Testis (tissue), 3 donors: ENCODE data around the gene URGCP. TPM values are rescaled to one million over a fixed set of nuclear protein-coding genes. Genes with fewer than 3 reads are reported as not detected.

Experiments
- polyA plus RNA-seq: library from polyadenylated mRNA; stranded (reverse); fragments of 350-450 nt; fragmentation: Illumina TruSeq; extraction: RNeasy Lipid Tissue Mini Kit (QIAGEN cat#74804); gene quantifications from one replicate; pipeline ENCODE4 v1.2.3, GENCODE V29; 2014; ENCODE audit warnings: low read depth, low replicate concordance; ENCODE audit not compliant: insufficient read depth
- small RNA-seq, 2 donors: library from RNA; depleted of rRNA; stranded (forward); fragments of <200 nt; gene quantifications; one replicate each; pipeline ENCODE3, GENCODE V24; 2016
- total RNA-seq, 2 donors: library from RNA; depleted of rRNA; stranded (reverse); fragments of >200 nt; gene quantifications; one replicate each; pipeline ENCODE4 v1.2.3, GENCODE V29; 2016

Gene URGCP
- total and polyA plus RNA-seq, 3 donors from 2014 or later = 20.1 to 33.0 (median 24.9) TPM

Small RNA genes within 50 kb of the gene (small RNA-seq; reads per million reads assigned to genes)
- gene MRPS24 = 0 to 0.18 reads per million in 2 donors

Other genes with a start within 250 kb of the URGCP start
- gene COA1, start 177.1 kb downstream of the URGCP start, total RNA-seq = 10 to 100 TPM; 75.7 to 80.5 TPM
- gene COA1, start 177.1 kb downstream of the URGCP start, polyA plus RNA-seq = 36.4 TPM
- gene BLVRA, start 147.9 kb downstream of the URGCP start, total RNA-seq = 10 to 100 TPM; 16.8 to 20.2 TPM
- 33.7 TPM for gene BLVRA, start 147.9 kb downstream of the URGCP start, polyA plus RNA-seq
- gene MRPS24, start 37.1 kb downstream of the URGCP start, total RNA-seq = 10 to 100 TPM; 71.1 to 80.8 TPM
- 115 TPM for gene MRPS24, start 37.1 kb downstream of the URGCP start, polyA plus RNA-seq
- 10 to 100 TPM; 15.8 to 18.3 TPM for gene UBE2D4, start 19.8 kb upstream of the URGCP start, total RNA-seq
- 18.6 TPM for gene UBE2D4, start 19.8 kb upstream of the URGCP start, polyA plus RNA-seq
- 1 to 10 TPM; 2.7 to 7.3 TPM for gene SPDYE1, start 91.3 kb upstream of the URGCP start, total RNA-seq
- 8.3 TPM for gene SPDYE1, start 91.3 kb upstream of the URGCP start, polyA plus RNA-seq
- 10 to 100 TPM; 61.4 to 72.7 TPM for gene DBNL, start 138.1 kb upstream of the URGCP start, total RNA-seq
- gene DBNL, start 138.1 kb upstream of the URGCP start, polyA plus RNA-seq = 50.0 TPM
- gene PGAM2, start 159.0 kb upstream of the URGCP start, total RNA-seq = 100 to 1,000 TPM in 1 of 2 donors, 10 to 100 TPM in 1; 85.1 to 139 TPM
- gene PGAM2, start 159.0 kb upstream of the URGCP start, polyA plus RNA-seq = 298 TPM
- gene POLM, start 175.9 kb upstream of the URGCP start, total RNA-seq = 10 to 100 TPM; 43.4 to 63.7 TPM
- gene POLM, start 175.9 kb upstream of the URGCP start, polyA plus RNA-seq = 11.7 TPM
- gene AEBP1, start 197.7 kb upstream of the URGCP start, total RNA-seq = 100 to 1,000 TPM in 1 of 2 donors, 10 to 100 TPM in 1; 74.5 to 102 TPM
- gene AEBP1, start 197.7 kb upstream of the URGCP start, polyA plus RNA-seq = 168 TPM
- gene POLD2, start 217.0 kb upstream of the URGCP start, total RNA-seq = 10 to 100 TPM; 59.4 to 61.9 TPM
- gene POLD2, start 217.0 kb upstream of the URGCP start, polyA plus RNA-seq = 117 TPM
- 1 to 10 TPM; 1.5 to 1.7 TPM for gene MYL7, start 234.7 kb upstream of the URGCP start, total RNA-seq
- not detected for gene MYL7, start 234.7 kb upstream of the URGCP start, polyA plus RNA-seq